GM12864 (cell line): ENCODE results near the gene ITPR1.

Source experiments
- DNase-seq: peaks from one replicate; pipeline ENCODE4 v3.0.0-alpha.2; 2011; ENCODE audit warnings: low read depth
- H3K4me3 ChIP-seq: 2 replicates; pipeline ENCODE4 v1.5.1; 2011; ENCODE audit warnings: mild to moderate bottlenecking, low read depth, low read length, control low read depth
- CTCF ChIP-seq: IDR thresholded peaks from 2 replicates; pipeline ENCODE4 v1.5.1; 2011; ENCODE audit warnings: low read depth, mild to moderate bottlenecking, moderate library complexity, low read length, control low read depth, inconsistent platforms; ENCODE audit errors: missing control alignments

Gene ITPR1

DNA sequence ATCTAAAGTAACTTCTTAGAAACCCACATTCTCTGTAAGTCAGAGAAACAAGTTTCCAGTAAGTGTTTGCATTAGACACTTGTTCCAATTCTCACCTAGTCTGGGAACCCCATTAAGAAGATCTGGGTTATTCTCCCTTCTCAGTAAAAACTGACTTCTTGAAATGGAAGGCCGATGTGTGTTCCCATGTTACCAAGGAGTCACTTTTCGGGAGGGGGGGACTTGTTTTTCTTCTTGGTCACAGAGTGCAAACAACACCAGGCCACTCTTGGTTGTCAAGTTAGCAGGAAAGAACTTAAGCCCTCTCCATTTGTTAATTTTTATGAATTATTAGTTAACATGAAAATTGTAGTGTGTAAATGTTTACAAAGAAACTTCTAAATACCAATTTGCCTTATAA, 55.6 kb downstream of the ITPR1 start:
- DNase-seq, result no peak
- no peak overlapping the region for H3K4me3 ChIP-seq
- TF ChIP-seq CTCF, result no peak

GRCh38 chr3:4549896-4550295, 56.7 kb downstream of the ITPR1 start:
- no peak overlapping the region for H3K4me3 ChIP-seq
- TF ChIP-seq CTCF, result no peak
- DNase-seq, result no peak

DNA sequence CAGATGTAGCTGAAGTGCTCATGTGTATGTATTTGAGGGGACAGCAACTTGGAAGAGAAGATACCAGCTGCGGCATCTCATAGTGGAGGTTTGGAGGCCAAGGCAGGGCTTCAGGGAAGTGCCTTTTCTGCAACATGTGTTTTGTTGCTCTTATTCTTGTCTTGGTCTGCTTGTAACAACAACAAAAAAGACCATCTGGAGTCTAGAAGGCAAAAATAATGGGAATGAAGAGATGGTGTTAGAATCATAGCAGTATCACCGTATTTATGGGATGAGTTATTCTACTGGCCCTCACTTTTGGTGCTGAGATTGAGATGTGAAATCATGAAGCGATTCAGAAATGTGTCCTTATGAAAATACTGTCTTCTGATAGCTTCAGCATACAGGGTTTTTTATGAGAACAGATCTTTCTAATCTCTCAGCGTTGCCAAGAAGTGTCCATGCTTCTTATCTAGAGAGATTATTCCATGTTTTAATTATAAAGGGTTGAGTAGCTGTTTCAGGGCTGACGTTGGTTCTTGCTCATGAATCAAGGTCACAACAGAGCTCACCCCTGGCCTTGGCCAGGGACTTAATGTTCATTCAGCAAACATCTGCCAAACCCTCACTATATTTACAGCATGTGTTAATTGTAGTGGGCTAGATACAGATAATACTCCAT, 58.0 kb downstream of the ITPR1 start:
- TF ChIP-seq CTCF, result no peak
- DNase-seq, result no peak
- no peak overlapping the region for H3K4me3 ChIP-seq

DNA sequence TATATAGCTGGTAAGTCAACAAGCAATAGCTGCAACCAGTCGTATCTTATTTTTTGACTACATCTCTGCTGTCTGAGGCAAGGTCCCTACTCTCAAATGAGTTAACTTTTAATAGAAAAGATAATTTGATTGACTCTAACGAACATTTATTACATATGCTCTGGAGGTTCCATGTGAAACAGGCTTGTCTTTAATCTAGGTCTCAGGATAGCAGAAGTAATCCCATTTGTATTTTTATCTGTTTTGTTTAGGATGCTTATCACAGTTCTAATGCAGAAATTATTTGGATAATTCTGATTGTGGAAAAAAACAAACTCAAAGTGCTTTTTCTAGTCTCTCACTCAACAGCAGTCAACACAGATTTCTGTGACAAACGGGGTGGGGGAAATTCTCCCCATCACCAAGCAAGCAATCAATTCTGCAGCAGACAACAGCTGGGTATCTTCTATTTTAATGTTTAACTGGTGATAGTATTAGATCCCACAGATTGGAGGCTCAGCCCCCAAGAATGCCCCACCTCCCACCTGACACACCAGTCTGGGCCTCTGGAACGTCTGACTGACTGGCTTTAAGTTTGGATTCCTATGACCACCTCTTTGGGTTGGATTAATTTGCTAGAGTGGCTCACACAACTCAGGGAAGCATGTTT, 58.8 kb downstream of the ITPR1 start:
- DNase-seq, result no peak
- TF ChIP-seq CTCF, result no peak
- no peak overlapping the region for H3K4me3 ChIP-seq

DNA sequence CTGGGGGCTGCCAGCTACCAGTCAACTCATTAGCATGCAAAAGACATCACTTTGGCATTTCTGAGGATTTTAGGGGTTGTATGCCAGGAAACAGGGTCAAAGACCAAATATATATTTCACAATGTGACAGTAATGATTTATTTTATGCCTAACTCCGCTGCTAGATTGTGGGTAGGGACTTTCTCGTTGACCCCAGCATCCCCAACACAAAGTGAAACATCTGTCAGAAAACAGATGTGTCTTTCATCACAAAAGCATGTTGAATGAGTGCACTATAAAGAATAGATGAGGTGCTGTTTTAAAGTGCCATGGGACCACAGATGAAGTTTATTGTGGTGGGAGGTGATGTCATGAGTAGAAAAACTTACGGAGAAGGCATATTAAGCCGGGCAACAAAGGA, 59.7 kb downstream of the ITPR1 start:
- no peak for DNase-seq
- H3K4me3 ChIP-seq, result no peak overlapping the region
- TF ChIP-seq CTCF, result no peak

GRCh38 chr3:4561661-4562060, 68.5 kb downstream of the ITPR1 start:
- no peak for DNase-seq
- no peak overlapping the region for H3K4me3 ChIP-seq
- TF ChIP-seq CTCF, result no peak

DNA sequence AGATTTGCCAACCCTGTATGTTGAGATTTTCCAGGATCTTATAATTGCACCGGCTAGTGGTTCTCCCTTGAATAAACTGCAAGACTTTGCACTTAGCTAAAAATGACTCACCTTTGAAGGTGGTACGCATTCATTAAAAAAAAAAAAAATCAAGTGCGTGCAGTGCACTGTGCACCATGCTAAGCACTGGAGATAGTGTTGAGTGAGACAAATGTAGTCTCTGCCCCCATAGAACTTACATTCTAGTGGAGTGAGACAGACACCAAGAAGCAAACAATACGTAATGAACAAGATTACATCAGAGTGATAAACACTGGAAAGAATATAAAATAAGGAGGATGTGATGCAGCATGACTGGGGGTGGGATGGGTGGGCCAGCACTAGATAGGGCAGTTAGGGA, 69.4 kb downstream of the ITPR1 start:
- no peak for TF ChIP-seq CTCF
- no peak for DNase-seq
- H3K4me3 ChIP-seq, result no peak overlapping the region
